Testis (tissue), 3 donors: Measurements from ENCODE around the gene PLA2G2D. TPM values are rescaled to one million over a fixed set of nuclear protein-coding genes. Genes with fewer than 3 reads are reported as not detected.
"Not testable (repeated sequence)": the region's sequence is repeated elsewhere in the genome, so short reads cannot be mapped to it uniquely, and the experiment has no call there.

Experiments
- DNase-seq: peaks from one replicate; pipeline ENCODE4 v3.0.0-alpha.2; 2019
- H3K27ac ChIP-seq, 2 donors: fragments of 200-600 bp; sonication (generic); one replicate each; pipeline ENCODE4 v1.5.1; 2019
- H3K27me3 ChIP-seq: fragments of 200-600 bp; sonication (generic); one replicate; pipeline ENCODE4 v1.5.1; 2019
- H3K36me3 ChIP-seq: fragments of 200-600 bp; sonication (generic); one replicate; pipeline ENCODE4 v1.5.1; 2017; ENCODE audit warnings: low read depth; ENCODE audit errors: missing control alignments
- H3K4me1 ChIP-seq: fragments of 200-600 bp; sonication (generic); one replicate; pipeline ENCODE4 v1.5.1; 2019
- H3K4me3 ChIP-seq, 2 donors: fragments of 200-600 bp; sonication (generic); one replicate each; pipeline ENCODE4 v1.5.1; 2017 to 2019
- H3K9me3 ChIP-seq: fragments of 200-600 bp; sonication (generic); one replicate; pipeline ENCODE4 v1.5.1; 2017
- CTCF ChIP-seq, 3 experiments: fragments of 450-650 bp in 2 of 3; fragments of 200-600 bp in 1 of 3; sonication (generic) in 1 of 3; IDR thresholded peaks; one replicate each; pipeline ENCODE4 v1.5.1; 2016 to 2019; ENCODE audit warnings: antibody characterized with exemption in 3 of 3, mild to moderate bottlenecking in 2 of 3, moderate library complexity in 1 of 3
- POLR2A ChIP-seq: fragments of 450-650 bp; IDR thresholded peaks from one replicate; pipeline ENCODE4 v1.6.1; 2017; ENCODE audit warnings: antibody characterized with exemption, mild to moderate bottlenecking, moderate library complexity
- WGBS, 2 donors: methylation state at CpG; one replicate each; pipeline ENCODE4 v1.1.5; 2018; 5-methylcytosine and 5-hydroxymethylcytosine counted together
- intact Hi-C: fragments of 100-400 bp; cut with DNase I; formaldehyde crosslinking; loops from one replicate; pipeline ENCODE4 v1.15.1; 2023; ENCODE audit warnings: low total_unique reads
- polyA plus RNA-seq: library from polyadenylated mRNA; stranded (reverse); fragments of 350-450 nt; fragmentation: Illumina TruSeq; extraction: RNeasy Lipid Tissue Mini Kit (QIAGEN cat#74804); gene quantifications from one replicate; pipeline ENCODE4 v1.2.3, GENCODE V29; 2014; ENCODE audit warnings: low read depth, low replicate concordance; ENCODE audit not compliant: insufficient read depth
- total RNA-seq, 2 donors: library from RNA; depleted of rRNA; stranded (reverse); fragments of >200 nt; gene quantifications; one replicate each; pipeline ENCODE4 v1.2.3, GENCODE V29; 2016

The PLA2G2D gene
- total and polyA plus RNA-seq, 3 donors from 2014 or later = 0.16 to 3.7 TPM; not detected in 1

GRCh38 chr1:20137604-20138003 is 18.3 kb upstream of the PLA2G2D start:
- no peak for DNase-seq
- no peaks in the 10 kb centered on the region for H3K9me3 ChIP-seq
- TF ChIP-seq POLR2A (no peak), CTCF (IDR thresholded peaks at IDR 0.05) (no peak)
- WGBS, 2 donors = 94 to 100% methylated on average over 1 of the region's 1 CpG
- no peaks in the 10 kb centered on the region for H3K36me3 ChIP-seq
- no peak overlapping the region for H3K27ac ChIP-seq
- no peaks in the 10 kb centered on the region for H3K4me1 ChIP-seq
- intact Hi-C loops = no loop called here
- no peaks in the 10 kb centered on the region for H3K27me3 ChIP-seq
- H3K4me3 ChIP-seq = no peak overlapping the region

- DNase-seq = no peak
- Histone ChIP-seq H3K27ac (no peak overlapping the region), H3K9me3 (no peaks in the 10 kb centered on the region), H3K4me1 (no peaks in the 10 kb centered on the region), H3K4me3 (no peak overlapping the region), H3K36me3 (no peaks in the 10 kb centered on the region), H3K27me3 (no peaks in the 10 kb centered on the region)
- 84 to 92% methylated on average over 4 of the region's 4 CpGs for WGBS, 2 donors
- intact Hi-C loops = no loop called here
- TF ChIP-seq POLR2A (no peak), CTCF (IDR thresholded peaks at IDR 0.05) (no peak)
Observed at GRCh38 chr1:20137055-20137454, 17.7 kb upstream of the PLA2G2D start.

GRCh38 chr1:20136249-20136648 is 16.9 kb upstream of the PLA2G2D start:
- Histone ChIP-seq H3K27me3 (no peaks in the 10 kb centered on the region), H3K4me3 (no peak overlapping the region), H3K27ac (no peak overlapping the region), H3K4me1 (no peaks in the 10 kb centered on the region), H3K36me3 (no peaks in the 10 kb centered on the region), H3K9me3 (no peaks in the 10 kb centered on the region)
- TF ChIP-seq CTCF (IDR thresholded peaks at IDR 0.05) = no peak
- TF ChIP-seq POLR2A = no peak
- 96% methylated on average over 3 of the region's 3 CpGs for WGBS, 2 donors
- intact Hi-C loops = no loop called here
- no peak for DNase-seq

- Histone ChIP-seq H3K4me3 (no peak overlapping the region), H3K9me3 (no peaks in the 10 kb centered on the region), H3K27ac (no peak overlapping the region), H3K36me3 (no peaks in the 10 kb centered on the region), H3K4me1 (no peaks in the 10 kb centered on the region), H3K27me3 (no peaks in the 10 kb centered on the region)
- TF ChIP-seq CTCF (IDR thresholded peaks at IDR 0.05) = no peak
- TF ChIP-seq POLR2A = no peak
- WGBS, 2 donors = 94 to 95% methylated on average over 3 of the region's 3 CpGs
- intact Hi-C loops = no loop called here
- DNase-seq = no peak
Observed at GRCh38 chr1:20134995-20135394, 15.7 kb upstream of the PLA2G2D start.

GRCh38 chr1:20130518-20130917 is 11.2 kb upstream of the PLA2G2D start:
- H3K36me3 ChIP-seq, H3K4me1 ChIP-seq, H3K4me3 ChIP-seq, DNase-seq, H3K27me3 ChIP-seq, H3K9me3 ChIP-seq, intact Hi-C loops, H3K27ac ChIP-seq: not testable (repeated sequence)
- 95 to 98% methylated on average over 3 of the region's 3 CpGs for WGBS, 2 donors
